Measurements from ENCODE around the gene UNC5CL.

Gene UNC5CL

GRCh38 chr6:41072836-41073202 lies 33.8 kb upstream of the UNC5CL start, which contains the start of gene NFYA:
NFYA (plus strand) TSS chr6:41072974; CDS start chr6:41079090, 6,116 bp downstream.
- Histone ChIP-seq H3K9me3 (ENCODE audit: control insufficient read depth, low read length) (no peaks in the 10 kb centered on the region), H3K27me3 (ENCODE audit: control insufficient read depth, insufficient read depth, low read length) (no peaks in the 10 kb centered on the region), H2AFZ (peak within 1 kb of the TSS; percentile 91), H3K4me2 (ENCODE audit: low read length) (peak within 1 kb of the TSS; percentile 91), H3K27ac (peak within 1 kb of the TSS; percentile 99), H3K79me2 (peaks cover 8% of the 10 kb centered on the region), H3K36me3 (ENCODE audit: control insufficient read depth, insufficient read depth, low read length) (no peaks in the 10 kb centered on the region), H3K9ac (peak within 1 kb of the TSS; percentile 97), H3K4me3 (ENCODE audit: low read depth, low read length) (peak within 1 kb of the TSS; percentile 93), H3K4me1 (peaks cover 11% of the 10 kb centered on the region)
- TF ChIP-seq CTCF (IDR thresholded peaks at IDR 0.05), result no peak

- Histone ChIP-seq H3K9ac (peak within 1 kb of the TSS; percentile 97), H3K27me3 (ENCODE audit: control insufficient read depth, insufficient read depth, low read length) (no peaks in the 10 kb centered on the region), H3K4me2 (ENCODE audit: low read length) (peak within 1 kb of the TSS; percentile 91), H3K27ac (peak within 1 kb of the TSS; percentile 99), H3K79me2 (peaks cover 8% of the 10 kb centered on the region), H3K4me1 (peaks cover 11% of the 10 kb centered on the region), H2AFZ (peak within 1 kb of the TSS; percentile 91), H3K4me3 (ENCODE audit: low read depth, low read length) (peak within 1 kb of the TSS; percentile 93), H3K36me3 (ENCODE audit: control insufficient read depth, insufficient read depth, low read length) (no peaks in the 10 kb centered on the region), H3K9me3 (ENCODE audit: control insufficient read depth, low read length) (no peaks in the 10 kb centered on the region)
- TF ChIP-seq CTCF (IDR thresholded peaks at IDR 0.05), result no peak
Observed at GRCh38 chr6:41071923-41072835, 33.2 kb upstream of the UNC5CL start, which contains the start of gene OARD1. OARD1 (minus strand) TSS chr6:41072356; CDS start chr6:41071634, 722 bp downstream.

GRCh38 chr6:41071501-41071922 lies 32.5 kb upstream of the UNC5CL start:
- H3K4me1 ChIP-seq, result peaks cover 11% of the 10 kb centered on the region
- peak overlapping the region; percentile 99 for H3K27ac ChIP-seq
- H3K36me3 ChIP-seq (ENCODE audit: control insufficient read depth, insufficient read depth, low read length), result no peaks in the 10 kb centered on the region
- H3K9ac ChIP-seq, result peak overlapping the region; percentile 71
- peak overlapping the region; percentile 90 for H2AFZ ChIP-seq
- peak overlapping the region; percentile 93 for H3K4me3 ChIP-seq (ENCODE audit: low read depth, low read length)
- no peaks in the 10 kb centered on the region for H3K27me3 ChIP-seq (ENCODE audit: control insufficient read depth, insufficient read depth, low read length)
- no peak for TF ChIP-seq CTCF (IDR thresholded peaks at IDR 0.05)
- peak overlapping the region; percentile 91 for H3K4me2 ChIP-seq (ENCODE audit: low read length)
- peaks cover 8% of the 10 kb centered on the region for H3K79me2 ChIP-seq
- H3K9me3 ChIP-seq (ENCODE audit: control insufficient read depth, low read length), result no peaks in the 10 kb centered on the region

- Histone ChIP-seq H3K79me2 (no peaks in the 10 kb centered on the region), H3K4me3 (ENCODE audit: low read depth, low read length) (no peak overlapping the region), H3K4me2 (ENCODE audit: low read length) (no peak overlapping the region), H3K9me3 (ENCODE audit: control insufficient read depth, low read length) (no peaks in the 10 kb centered on the region), H3K36me3 (ENCODE audit: control insufficient read depth, insufficient read depth, low read length) (no peaks in the 10 kb centered on the region), H3K9ac (no peak overlapping the region), H3K27ac (peak overlapping the region; percentile 5), H3K4me1 (peaks cover 4% of the 10 kb centered on the region), H2AFZ (no peak overlapping the region), H3K27me3 (ENCODE audit: control insufficient read depth, insufficient read depth, low read length) (no peaks in the 10 kb centered on the region)
- peak; percentile 88 for TF ChIP-seq CTCF (IDR thresholded peaks at IDR 0.05)
Observed at GRCh38 chr6:41066867-41067304, 27.9 kb upstream of the UNC5CL start.

Measured in parathyroid adenoma (tissue), 2 donors.